CD4-positive, alpha-beta T cell treated with Interleukin-2 at 100 ng/mL for 4 hours (primary cell): ENCODE data around the gene TMEM117.
"Not testable (repeated sequence)": the region's sequence is repeated elsewhere in the genome, so short reads cannot be mapped to it uniquely, and the experiment has no call there.

ENCODE experiments used
- DNase-seq: peaks from one replicate; pipeline ENCODE4 v3.0.0-alpha.2; 2020; ENCODE audit warnings: low spot score

TMEM117 gene

GRCh38 chr12:44099486-44099885 lies 263.6 kb downstream of the TMEM117 start:
- no peak for DNase-seq

- DNase-seq: no peak
These were observed 264.4 kb downstream of the TMEM117 start for GRCh38 chr12:44100264-44100663.

- DNase-seq: no peak
These were observed 265.6 kb downstream of the TMEM117 start for GRCh38 chr12:44101475-44101874.

- DNase-seq: no peak
These were observed 279.0 kb downstream of the TMEM117 start for GRCh38 chr12:44114906-44115305.

GRCh38 chr12:44117337-44117736 lies 281.5 kb downstream of the TMEM117 start:
- no peak for DNase-seq

- DNase-seq: no peak
These were observed 283.1 kb downstream of the TMEM117 start for GRCh38 chr12:44118946-44119345.

GRCh38 chr12:44126806-44127205 lies 290.9 kb downstream of the TMEM117 start:
- no peak for DNase-seq

- DNase-seq: no peak
These were observed 292.3 kb downstream of the TMEM117 start for GRCh38 chr12:44127966-44128710.

GRCh38 chr12:44143175-44143574 lies 307.3 kb downstream of the TMEM117 start:
- no peak for DNase-seq

- no peak for DNase-seq
These were observed 313.1 kb downstream of the TMEM117 start for GRCh38 chr12:44148936-44149335.

GRCh38 chr12:44154128-44154527 lies 318.2 kb downstream of the TMEM117 start:
- DNase-seq: no peak

GRCh38 chr12:44155358-44155757 lies 319.5 kb downstream of the TMEM117 start:
- DNase-seq: no peak

GRCh38 chr12:44157359-44157758 lies 321.5 kb downstream of the TMEM117 start:
- DNase-seq: no peak

GRCh38 chr12:44158746-44159145 lies 322.9 kb downstream of the TMEM117 start:
- no peak for DNase-seq

- DNase-seq: no peak
These were observed 323.3 kb downstream of the TMEM117 start for GRCh38 chr12:44159216-44159615.

- no peak for DNase-seq
These were observed 324.0 kb downstream of the TMEM117 start for GRCh38 chr12:44159862-44160261.

GRCh38 chr12:44162961-44163360 lies 327.1 kb downstream of the TMEM117 start:
- DNase-seq: no peak

- DNase-seq: no peak
These were observed 338.2 kb downstream of the TMEM117 start for GRCh38 chr12:44174053-44174452.

GRCh38 chr12:44184499-44185206 lies 348.8 kb downstream of the TMEM117 start:
- no peak for DNase-seq

GRCh38 chr12:44193281-44193680 lies 357.4 kb downstream of the TMEM117 start:
- no peak for DNase-seq

GRCh38 chr12:44195719-44196118 lies 359.8 kb downstream of the TMEM117 start:
- not testable (repeated sequence) for DNase-seq

GRCh38 chr12:44206045-44206444 lies 370.2 kb downstream of the TMEM117 start:
- no peak for DNase-seq

- DNase-seq: no peak
These were observed 381.4 kb downstream of the TMEM117 start for GRCh38 chr12:44217146-44217883.
